ENCODE measurements around the gene PARN.
"Not testable (repeated sequence)": the region's sequence is repeated elsewhere in the genome, so short reads cannot be mapped to it uniquely, and the experiment has no call there.

Gene PARN

GRCh38 chr16:14649816-14650215, 19.8 kb upstream of the PARN start:
- Histone ChIP-seq H3K9ac (ENCODE audit: low read length) (no peak overlapping the region), H3K27ac (ENCODE audit: low read depth, low read length) (no peak overlapping the region), H3K36me3 (ENCODE audit: control insufficient read depth, insufficient read depth, low read length) (peaks cover 10% of the 10 kb centered on the region), H3K4me1 (ENCODE audit: control insufficient read depth, insufficient read depth, low read length) (no peaks in the 10 kb centered on the region), H3K27me3 (ENCODE audit: control insufficient read depth, insufficient read depth, low read length) (no peaks in the 10 kb centered on the region), H3K4me3 (ENCODE audit: low read length) (no peak overlapping the region)

- H3K27me3 ChIP-seq (ENCODE audit: control insufficient read depth, insufficient read depth, low read length), result no peaks in the 10 kb centered on the region
- no peak overlapping the region for H3K4me3 ChIP-seq (ENCODE audit: low read length)
- H3K36me3 ChIP-seq (ENCODE audit: control insufficient read depth, insufficient read depth, low read length), result peaks cover 4% of the 10 kb centered on the region
- H3K4me1 ChIP-seq (ENCODE audit: control insufficient read depth, insufficient read depth, low read length), result no peaks in the 10 kb centered on the region
- H3K27ac ChIP-seq (ENCODE audit: low read depth, low read length), result no peak overlapping the region
- no peak overlapping the region for H3K9ac ChIP-seq (ENCODE audit: low read length)
These were observed 11.9 kb upstream of the PARN start for GRCh38 chr16:14641926-14642325.

- no peak overlapping the region for H3K4me3 ChIP-seq (ENCODE audit: low read length)
- no peak overlapping the region for H3K27ac ChIP-seq (ENCODE audit: low read depth, low read length)
- H3K36me3 ChIP-seq (ENCODE audit: control insufficient read depth, insufficient read depth, low read length), result peaks cover 4% of the 10 kb centered on the region
- no peak overlapping the region for H3K9ac ChIP-seq (ENCODE audit: low read length)
- no peaks in the 10 kb centered on the region for H3K27me3 ChIP-seq (ENCODE audit: control insufficient read depth, insufficient read depth, low read length)
- no peaks in the 10 kb centered on the region for H3K4me1 ChIP-seq (ENCODE audit: control insufficient read depth, insufficient read depth, low read length)
These were observed 11.1 kb upstream of the PARN start for GRCh38 chr16:14641206-14641605.

- Histone ChIP-seq H3K36me3 (ENCODE audit: control insufficient read depth, insufficient read depth, low read length) (peaks cover 4% of the 10 kb centered on the region), H3K9ac (ENCODE audit: low read length) (no peak overlapping the region), H3K27ac (ENCODE audit: low read depth, low read length) (no peak overlapping the region), H3K4me1 (ENCODE audit: control insufficient read depth, insufficient read depth, low read length) (no peaks in the 10 kb centered on the region), H3K27me3 (ENCODE audit: control insufficient read depth, insufficient read depth, low read length) (no peaks in the 10 kb centered on the region), H3K4me3 (ENCODE audit: low read length) (no peak overlapping the region)
These were observed 10.5 kb upstream of the PARN start for GRCh38 chr16:14640538-14640937.

GRCh38 chr16:14636951-14637240, 6.8 kb upstream of the PARN start:
- H3K27ac ChIP-seq (ENCODE audit: low read depth, low read length); H3K27me3 ChIP-seq (ENCODE audit: control insufficient read depth, insufficient read depth, low read length); H3K36me3 ChIP-seq (ENCODE audit: control insufficient read depth, insufficient read depth, low read length); H3K4me1 ChIP-seq (ENCODE audit: control insufficient read depth, insufficient read depth, low read length); H3K4me3 ChIP-seq (ENCODE audit: low read length); H3K9ac ChIP-seq (ENCODE audit: low read length): not testable (repeated sequence)

GRCh38 chr16:14636179-14636950, 6.3 kb upstream of the PARN start:
- not testable (repeated sequence) for H3K4me1 ChIP-seq (ENCODE audit: control insufficient read depth, insufficient read depth, low read length); H3K36me3 ChIP-seq (ENCODE audit: control insufficient read depth, insufficient read depth, low read length); H3K27ac ChIP-seq (ENCODE audit: low read depth, low read length); H3K27me3 ChIP-seq (ENCODE audit: control insufficient read depth, insufficient read depth, low read length); H3K9ac ChIP-seq (ENCODE audit: low read length); H3K4me3 ChIP-seq (ENCODE audit: low read length)

- H3K36me3 ChIP-seq (ENCODE audit: control insufficient read depth, insufficient read depth, low read length), result no peaks in the 10 kb centered on the region
- H3K27me3 ChIP-seq (ENCODE audit: control insufficient read depth, insufficient read depth, low read length), result no peaks in the 10 kb centered on the region
- H3K27ac ChIP-seq (ENCODE audit: low read depth, low read length), result no peak overlapping the region
- H3K4me1 ChIP-seq (ENCODE audit: control insufficient read depth, insufficient read depth, low read length), result no peaks in the 10 kb centered on the region
- H3K4me3 ChIP-seq (ENCODE audit: low read length), result no peak overlapping the region
- H3K9ac ChIP-seq (ENCODE audit: low read length), result peak overlapping the region; percentile 13
These were observed 5.5 kb upstream of the PARN start for GRCh38 chr16:14635395-14636165.

- H3K27ac ChIP-seq (ENCODE audit: low read depth, low read length), result no peak overlapping the region
- no peak overlapping the region for H3K9ac ChIP-seq (ENCODE audit: low read length)
- no peaks in the 10 kb centered on the region for H3K36me3 ChIP-seq (ENCODE audit: control insufficient read depth, insufficient read depth, low read length)
- peak overlapping the region; percentile 98 for H3K4me3 ChIP-seq (ENCODE audit: low read length)
- peaks cover 5% of the 10 kb centered on the region for H3K4me1 ChIP-seq (ENCODE audit: control insufficient read depth, insufficient read depth, low read length)
- no peaks in the 10 kb centered on the region for H3K27me3 ChIP-seq (ENCODE audit: control insufficient read depth, insufficient read depth, low read length)
These were observed 4.3 kb upstream of the PARN start for GRCh38 chr16:14634389-14634725.

GRCh38 chr16:14632693-14633569, 2.9 kb upstream of the PARN start, which contains the start of gene BFAR:
BFAR (plus strand) TSS chr16:14632951; CDS start chr16:14644347, 11,396 bp downstream.
- Histone ChIP-seq H3K4me3 (ENCODE audit: low read length) (peak within 1 kb of the TSS; percentile 98), H3K27me3 (ENCODE audit: control insufficient read depth, insufficient read depth, low read length) (no peaks in the 10 kb centered on the region), H3K36me3 (ENCODE audit: control insufficient read depth, insufficient read depth, low read length) (no peaks in the 10 kb centered on the region), H3K9ac (ENCODE audit: low read length) (peak within 1 kb of the TSS; percentile 96), H3K4me1 (ENCODE audit: control insufficient read depth, insufficient read depth, low read length) (peaks cover 6% of the 10 kb centered on the region), H3K27ac (ENCODE audit: low read depth, low read length) (peak within 1 kb of the TSS; percentile 93)

- Histone ChIP-seq H3K27ac (ENCODE audit: low read depth, low read length) (peak overlapping the region; percentile 81), H3K4me3 (ENCODE audit: low read length) (peak overlapping the region; percentile 68)
- not testable (repeated sequence) for H3K4me1 ChIP-seq (ENCODE audit: control insufficient read depth, insufficient read depth, low read length); H3K9ac ChIP-seq (ENCODE audit: low read length); H3K36me3 ChIP-seq (ENCODE audit: control insufficient read depth, insufficient read depth, low read length); H3K27me3 ChIP-seq (ENCODE audit: control insufficient read depth, insufficient read depth, low read length)
These were observed 715 bp upstream of the PARN start for GRCh38 chr16:14630620-14631330.

GRCh38 chr16:14629612-14629918, 495 bp downstream of the PARN start:
- Histone ChIP-seq H3K9ac (ENCODE audit: low read length) (peak overlapping the region; percentile 99), H3K4me1 (ENCODE audit: control insufficient read depth, insufficient read depth, low read length) (peaks cover 6% of the 10 kb centered on the region), H3K36me3 (ENCODE audit: control insufficient read depth, insufficient read depth, low read length) (peaks cover 4% of the 10 kb centered on the region), H3K27ac (ENCODE audit: low read depth, low read length) (peak overlapping the region; percentile 89), H3K4me3 (ENCODE audit: low read length) (peak overlapping the region; percentile 94), H3K27me3 (ENCODE audit: control insufficient read depth, insufficient read depth, low read length) (no peaks in the 10 kb centered on the region)

Data from rectal smooth muscle tissue (tissue), 1 donor.